Measurements from ENCODE around the gene THOC2.
"Not testable (repeated sequence)": the region's sequence is repeated elsewhere in the genome, so short reads cannot be mapped to it uniquely, and the experiment has no call there.

THOC2 gene

GRCh38 chrX:123736333-123736921 lies 3.6 kb upstream of the THOC2 start:
- DNase-seq, result no peak

- not testable (repeated sequence) for DNase-seq
Observed at GRCh38 chrX:123735137-123735536, 2.3 kb upstream of the THOC2 start.

- not testable (repeated sequence) for DNase-seq
Observed at GRCh38 chrX:123734079-123734478, 1.2 kb upstream of the THOC2 start.

GRCh38 chrX:123731987-123732669 lies 724 bp downstream of the THOC2 start:
- no peak for DNase-seq

- no peak for DNase-seq
Observed at GRCh38 chrX:123731258-123731986, 1.4 kb downstream of the THOC2 start.

GRCh38 chrX:123728554-123728953 lies 4.3 kb downstream of the THOC2 start:
- no peak for DNase-seq

GRCh38 chrX:123728016-123728415 lies 4.8 kb downstream of the THOC2 start:
- DNase-seq, result no peak

GRCh38 chrX:123722193-123722592 lies 10.7 kb downstream of the THOC2 start:
- not testable (repeated sequence) for DNase-seq

- no peak for DNase-seq
Observed at GRCh38 chrX:123720486-123720885, 12.4 kb downstream of the THOC2 start.

- DNase-seq, result no peak
Observed at GRCh38 chrX:123713841-123714240, 19.0 kb downstream of the THOC2 start.

GRCh38 chrX:123713434-123713833 lies 19.4 kb downstream of the THOC2 start:
- DNase-seq, result no peak

GRCh38 chrX:123711201-123711600 lies 21.7 kb downstream of the THOC2 start:
- DNase-seq, result not testable (repeated sequence)

- no peak for DNase-seq
Observed at GRCh38 chrX:123704781-123705180, 28.1 kb downstream of the THOC2 start.

- no peak for DNase-seq
Observed at GRCh38 chrX:123698979-123699520, 33.8 kb downstream of the THOC2 start.

GRCh38 chrX:123696334-123696733 lies 36.5 kb downstream of the THOC2 start:
- DNase-seq, result no peak

GRCh38 chrX:123695242-123695641 lies 37.6 kb downstream of the THOC2 start:
- no peak for DNase-seq

- no peak for DNase-seq
Observed at GRCh38 chrX:123691776-123692175, 41.1 kb downstream of the THOC2 start.

- no peak for DNase-seq
Observed at GRCh38 chrX:123688524-123688923, 44.3 kb downstream of the THOC2 start.

- no peak for DNase-seq
Observed at GRCh38 chrX:123685232-123685631, 47.6 kb downstream of the THOC2 start.

- no peak for DNase-seq
Observed at GRCh38 chrX:123682186-123682585, 50.7 kb downstream of the THOC2 start.

- not testable (repeated sequence) for DNase-seq
Observed at GRCh38 chrX:123679733-123680460, 53.0 kb downstream of the THOC2 start.

- no peak for DNase-seq
Observed at GRCh38 chrX:123675154-123675553, 57.7 kb downstream of the THOC2 start.

GRCh38 chrX:123673813-123674212 lies 59.0 kb downstream of the THOC2 start:
- DNase-seq, result no peak
